ENCODE data around the gene PIK3R5.

DNA sequence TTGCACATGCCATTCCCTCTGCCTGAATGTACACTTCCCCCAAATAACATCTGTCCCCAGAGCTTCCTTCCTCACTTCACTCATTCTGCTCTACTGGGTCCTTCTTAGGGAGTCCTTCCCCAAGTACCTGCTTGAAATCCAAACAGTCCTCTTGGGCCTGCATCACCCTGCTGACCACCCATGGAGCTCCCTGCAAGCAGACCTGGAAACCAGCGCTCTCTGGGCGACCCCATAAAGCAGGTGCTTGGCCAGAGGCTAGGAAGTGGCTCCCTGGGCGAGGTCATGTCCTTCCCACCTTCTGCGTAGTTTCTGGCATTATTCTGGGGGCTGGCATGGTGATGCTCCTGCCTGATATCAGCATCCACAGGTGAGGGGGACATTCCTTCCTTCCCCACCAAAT, 43.6 kb upstream of the PIK3R5 start:
- no peak for TF ChIP-seq POLR2A (IDR thresholded peaks at IDR 0.05)
- TF ChIP-seq, protein P1, sequence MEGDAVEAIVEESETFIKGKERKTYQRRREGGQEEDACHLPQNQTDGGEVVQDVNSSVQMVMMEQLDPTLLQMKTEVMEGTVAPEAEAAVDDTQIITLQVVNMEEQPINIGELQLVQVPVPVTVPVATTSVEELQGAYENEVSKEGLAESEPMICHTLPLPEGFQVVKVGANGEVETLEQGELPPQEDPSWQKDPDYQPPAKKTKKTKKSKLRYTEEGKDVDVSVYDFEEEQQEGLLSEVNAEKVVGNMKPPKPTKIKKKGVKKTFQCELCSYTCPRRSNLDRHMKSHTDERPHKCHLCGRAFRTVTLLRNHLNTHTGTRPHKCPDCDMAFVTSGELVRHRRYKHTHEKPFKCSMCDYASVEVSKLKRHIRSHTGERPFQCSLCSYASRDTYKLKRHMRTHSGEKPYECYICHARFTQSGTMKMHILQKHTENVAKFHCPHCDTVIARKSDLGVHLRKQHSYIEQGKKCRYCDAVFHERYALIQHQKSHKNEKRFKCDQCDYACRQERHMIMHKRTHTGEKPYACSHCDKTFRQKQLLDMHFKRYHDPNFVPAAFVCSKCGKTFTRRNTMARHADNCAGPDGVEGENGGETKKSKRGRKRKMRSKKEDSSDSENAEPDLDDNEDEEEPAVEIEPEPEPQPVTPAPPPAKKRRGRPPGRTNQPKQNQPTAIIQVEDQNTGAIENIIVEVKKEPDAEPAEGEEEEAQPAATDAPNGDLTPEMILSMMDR (IDR thresholded peaks at IDR 0.05 in 4 of 5, conservative IDR thresholded peaks at IDR 0.05 in 1 of 5), result no peak
